Measurements from ENCODE around the gene NFKB2.
A peak's percentile ranks its signal among the peaks of the same experiment; 100 is the strongest.

Gene NFKB2

DNA sequence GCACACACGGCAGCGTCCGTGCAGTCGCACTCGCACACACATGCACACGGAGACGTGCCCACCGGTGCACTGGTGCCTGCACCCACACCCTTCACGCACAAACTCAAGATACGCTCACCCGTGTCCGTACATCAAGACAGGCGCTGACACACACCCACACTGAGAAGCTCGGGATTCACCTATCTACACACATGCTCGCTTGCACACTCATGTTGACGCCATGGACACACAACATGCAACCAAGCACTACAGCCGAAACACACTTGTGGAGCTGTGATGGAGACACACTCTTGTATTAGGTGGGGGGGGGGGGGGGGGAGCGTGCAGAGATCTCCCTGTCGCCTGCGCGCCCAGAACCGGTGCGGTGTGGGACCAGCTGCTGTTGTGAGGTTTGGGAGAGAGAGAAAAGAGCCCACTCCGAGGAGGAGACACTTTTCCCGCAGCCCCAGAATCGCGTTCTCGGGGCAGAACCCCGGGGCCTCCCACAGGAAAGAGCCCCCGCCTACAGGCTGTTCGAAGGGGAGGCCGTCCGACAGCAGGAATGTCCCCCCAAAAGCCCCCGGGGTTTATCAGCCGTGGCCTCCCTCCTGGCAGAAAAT lies 605 bp upstream of the NFKB2 start:
- peak; percentile 21 for DNase-seq

DNA sequence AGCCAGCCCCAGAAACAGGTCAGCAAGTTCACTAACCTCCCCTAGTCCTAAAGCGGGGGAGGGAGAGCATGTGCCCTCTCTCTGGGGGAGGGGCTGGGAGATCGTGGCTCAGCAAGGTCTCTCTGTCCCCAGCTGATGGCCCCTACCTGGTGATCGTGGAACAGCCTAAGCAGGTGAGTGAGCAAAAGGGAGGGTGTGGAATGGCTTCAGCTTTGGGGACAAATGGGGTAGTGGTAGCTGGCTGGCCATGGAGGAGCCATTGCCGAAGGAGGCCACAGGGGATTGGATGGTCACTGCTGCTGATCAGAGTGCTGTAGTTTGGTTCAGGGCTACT lies 779 bp downstream of the NFKB2 start:
- DNase-seq, result no peak

DNA sequence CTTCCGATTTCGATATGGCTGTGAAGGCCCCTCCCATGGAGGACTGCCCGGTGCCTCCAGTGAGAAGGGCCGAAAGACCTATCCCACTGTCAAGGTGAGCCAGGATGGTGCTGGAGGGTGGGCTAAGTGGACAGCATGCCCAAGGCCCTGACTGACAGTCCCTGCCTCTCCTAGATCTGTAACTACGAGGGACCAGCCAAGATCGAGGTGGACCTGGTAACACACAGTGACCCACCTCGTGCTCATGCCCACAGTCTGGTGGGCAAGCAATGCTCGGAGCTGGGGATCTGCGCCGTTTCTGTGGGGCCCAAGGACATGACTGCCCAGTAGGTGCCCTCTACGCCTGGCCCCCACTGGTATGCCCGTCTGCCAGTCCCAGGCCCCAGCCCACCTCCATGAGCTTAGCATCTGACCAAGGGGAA lies 1.2 kb downstream of the NFKB2 start:
- DNase-seq, result no peak

DNA sequence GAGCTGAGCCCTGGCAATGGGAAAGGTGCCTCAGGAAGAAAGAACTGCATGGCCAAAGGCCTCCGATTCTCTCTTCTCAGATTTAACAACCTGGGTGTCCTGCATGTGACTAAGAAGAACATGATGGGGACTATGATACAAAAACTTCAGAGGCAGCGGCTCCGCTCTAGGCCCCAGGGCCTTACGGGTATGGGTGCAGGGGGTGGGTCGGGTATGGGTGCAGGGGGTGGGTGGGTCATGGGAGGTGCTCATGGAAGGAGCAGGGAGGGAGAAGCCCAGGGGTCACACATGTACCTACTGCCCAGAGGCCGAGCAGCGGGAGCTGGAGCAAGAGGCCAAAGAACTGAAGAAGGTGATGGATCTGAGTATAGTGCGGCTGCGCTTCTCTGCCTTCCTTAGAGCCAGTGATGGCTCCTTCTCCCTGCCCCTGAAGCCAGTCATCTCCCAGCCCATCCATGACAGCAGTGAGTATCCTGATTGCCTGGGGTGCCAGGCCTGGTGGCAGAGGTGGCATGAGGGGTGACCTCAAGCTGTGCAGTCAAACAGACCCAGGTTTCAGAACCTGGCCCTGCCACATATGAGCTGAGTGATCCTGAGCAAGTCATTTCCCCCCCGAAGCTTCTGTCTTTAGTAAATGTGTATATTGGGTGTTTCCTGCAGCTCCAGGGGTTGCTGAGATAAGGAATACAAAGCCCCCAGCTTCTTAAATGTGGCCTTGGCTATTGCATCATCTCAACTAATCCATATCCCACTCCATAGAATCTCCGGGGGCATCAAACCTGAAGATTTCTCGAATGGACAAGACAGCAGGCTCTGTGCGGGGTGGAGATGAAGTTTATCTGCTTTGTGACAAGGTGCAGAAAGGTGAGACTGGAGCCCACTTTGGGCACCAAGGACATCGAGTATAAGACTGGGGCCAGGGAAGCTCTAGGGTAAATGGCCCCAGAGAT lies 2.0 kb downstream of the NFKB2 start:
- no peak for DNase-seq

DNA sequence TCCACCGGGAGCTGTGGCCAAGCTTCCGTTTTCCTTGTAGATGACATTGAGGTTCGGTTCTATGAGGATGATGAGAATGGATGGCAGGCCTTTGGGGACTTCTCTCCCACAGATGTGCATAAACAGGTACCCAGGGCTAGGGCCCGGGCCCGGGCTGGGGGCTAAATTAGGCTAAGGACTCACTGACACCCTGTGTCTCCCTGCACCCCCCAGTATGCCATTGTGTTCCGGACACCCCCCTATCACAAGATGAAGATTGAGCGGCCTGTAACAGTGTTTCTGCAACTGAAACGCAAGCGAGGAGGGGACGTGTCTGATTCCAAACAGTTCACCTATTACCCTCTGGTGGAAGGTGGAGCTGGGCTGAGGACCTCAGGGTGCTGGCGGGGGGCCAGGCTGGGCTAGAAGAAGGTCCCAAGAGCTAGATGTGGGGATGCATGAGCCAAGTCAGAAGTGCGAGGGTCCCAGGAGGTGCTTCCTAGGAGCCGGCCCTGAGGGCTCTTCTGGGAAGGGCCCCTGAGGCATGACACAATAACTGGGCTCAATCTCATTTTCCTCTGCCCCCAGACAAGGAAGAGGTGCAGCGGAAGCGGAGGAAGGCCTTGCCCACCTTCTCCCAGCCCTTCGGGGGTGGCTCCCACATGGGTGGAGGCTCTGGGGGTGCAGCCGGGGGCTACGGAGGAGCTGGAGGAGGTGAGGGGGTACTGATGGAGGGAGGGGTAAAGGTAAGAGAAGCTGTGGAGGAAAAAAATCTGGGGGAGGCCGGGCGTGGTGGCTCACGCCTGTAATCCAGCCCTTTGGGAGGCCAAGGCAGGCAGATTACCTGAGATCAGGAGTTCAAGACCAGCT lies 2.9 kb downstream of the NFKB2 start:
- DNase-seq, result no peak

DNA sequence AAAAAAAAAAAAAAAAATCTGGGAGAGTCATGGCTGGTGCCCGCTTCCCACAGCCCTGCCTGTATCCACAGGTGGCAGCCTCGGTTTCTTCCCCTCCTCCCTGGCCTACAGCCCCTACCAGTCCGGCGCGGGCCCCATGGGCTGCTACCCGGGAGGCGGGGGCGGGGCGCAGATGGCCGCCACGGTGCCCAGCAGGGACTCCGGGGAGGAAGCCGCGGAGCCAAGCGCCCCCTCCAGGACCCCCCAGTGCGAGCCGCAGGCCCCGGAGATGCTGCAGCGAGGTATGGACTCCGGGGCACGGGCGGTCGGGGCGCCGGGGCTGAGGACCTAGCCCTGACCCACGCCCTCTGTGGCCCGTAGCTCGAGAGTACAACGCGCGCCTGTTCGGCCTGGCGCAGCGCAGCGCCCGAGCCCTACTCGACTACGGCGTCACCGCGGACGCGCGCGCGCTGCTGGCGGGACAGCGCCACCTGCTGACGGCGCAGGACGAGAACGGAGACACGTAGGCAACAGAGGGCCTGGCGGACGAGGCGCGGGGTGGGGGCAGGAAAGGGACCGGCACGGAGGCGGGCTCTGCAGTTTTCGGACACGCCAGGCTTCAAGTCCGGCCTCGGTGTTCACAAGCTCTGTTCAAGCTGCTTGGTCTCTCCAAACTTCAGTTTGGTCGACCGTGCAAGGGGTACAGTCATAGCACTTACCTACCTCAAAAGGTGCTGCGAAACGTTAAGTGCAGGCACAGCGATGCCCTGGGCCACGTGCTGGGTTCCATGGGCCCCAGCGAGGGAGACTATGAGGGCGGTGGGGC lies 3.9 kb downstream of the NFKB2 start:
- DNase-seq, result peak; percentile 80

DNA sequence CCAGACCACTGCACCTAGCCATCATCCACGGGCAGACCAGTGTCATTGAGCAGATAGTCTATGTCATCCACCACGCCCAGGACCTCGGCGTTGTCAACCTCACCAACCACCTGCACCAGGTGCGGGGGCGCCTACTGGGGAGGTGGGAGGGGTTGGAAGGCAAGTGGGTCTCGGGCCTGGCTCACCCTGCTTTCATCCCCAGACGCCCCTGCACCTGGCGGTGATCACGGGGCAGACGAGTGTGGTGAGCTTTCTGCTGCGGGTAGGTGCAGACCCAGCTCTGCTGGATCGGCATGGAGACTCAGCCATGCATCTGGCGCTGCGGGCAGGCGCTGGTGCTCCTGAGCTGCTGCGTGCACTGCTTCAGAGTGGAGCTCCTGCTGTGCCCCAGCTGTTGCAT lies 4.6 kb downstream of the NFKB2 start:
- DNase-seq, result no peak

DNA sequence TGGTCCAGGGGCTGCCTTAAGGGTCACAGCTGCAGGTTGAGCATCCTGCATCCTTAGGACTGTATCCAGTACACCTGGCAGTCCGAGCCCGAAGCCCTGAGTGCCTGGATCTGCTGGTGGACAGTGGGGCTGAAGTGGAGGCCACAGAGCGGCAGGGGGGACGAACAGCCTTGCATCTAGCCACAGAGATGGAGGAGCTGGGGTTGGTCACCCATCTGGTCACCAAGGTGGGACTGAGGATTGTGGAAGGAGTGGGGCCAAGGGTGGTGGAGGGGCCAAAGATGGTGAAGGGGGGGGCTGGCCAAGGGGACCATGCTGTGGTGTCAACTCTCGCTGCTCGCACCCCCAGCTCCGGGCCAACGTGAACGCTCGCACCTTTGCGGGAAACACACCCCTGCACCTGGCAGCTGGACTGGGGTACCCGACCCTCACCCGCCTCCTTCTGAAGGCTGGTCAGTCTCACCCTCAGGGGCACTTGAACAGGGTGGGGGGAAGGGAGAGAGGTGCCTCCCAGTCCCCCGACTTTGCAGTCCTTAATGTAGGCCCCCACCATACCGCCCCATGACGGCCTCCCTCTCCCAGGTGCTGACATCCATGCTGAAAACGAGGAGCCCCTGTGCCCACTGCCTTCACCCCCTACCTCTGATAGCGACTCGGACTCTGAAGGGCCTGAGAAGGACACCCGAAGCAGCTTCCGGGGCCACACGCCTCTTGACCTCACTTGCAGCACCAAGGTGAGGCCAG lies 5.3 kb downstream of the NFKB2 start:
- DNase-seq, result no peak

DNA sequence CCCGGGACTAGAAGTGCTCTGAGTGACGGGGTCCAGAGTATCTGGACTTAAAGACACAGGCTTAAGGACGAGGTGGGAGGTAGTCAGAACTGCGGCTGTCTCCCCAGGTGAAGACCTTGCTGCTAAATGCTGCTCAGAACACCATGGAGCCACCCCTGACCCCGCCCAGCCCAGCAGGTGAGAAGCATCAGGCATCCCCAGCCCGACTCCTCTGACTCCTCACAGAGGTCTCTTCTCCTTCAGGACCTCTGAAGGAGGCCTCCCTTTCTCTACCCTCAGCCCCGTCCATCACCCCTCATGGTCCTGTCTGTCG lies 5.8 kb downstream of the NFKB2 start:
- no peak for DNase-seq

DNA sequence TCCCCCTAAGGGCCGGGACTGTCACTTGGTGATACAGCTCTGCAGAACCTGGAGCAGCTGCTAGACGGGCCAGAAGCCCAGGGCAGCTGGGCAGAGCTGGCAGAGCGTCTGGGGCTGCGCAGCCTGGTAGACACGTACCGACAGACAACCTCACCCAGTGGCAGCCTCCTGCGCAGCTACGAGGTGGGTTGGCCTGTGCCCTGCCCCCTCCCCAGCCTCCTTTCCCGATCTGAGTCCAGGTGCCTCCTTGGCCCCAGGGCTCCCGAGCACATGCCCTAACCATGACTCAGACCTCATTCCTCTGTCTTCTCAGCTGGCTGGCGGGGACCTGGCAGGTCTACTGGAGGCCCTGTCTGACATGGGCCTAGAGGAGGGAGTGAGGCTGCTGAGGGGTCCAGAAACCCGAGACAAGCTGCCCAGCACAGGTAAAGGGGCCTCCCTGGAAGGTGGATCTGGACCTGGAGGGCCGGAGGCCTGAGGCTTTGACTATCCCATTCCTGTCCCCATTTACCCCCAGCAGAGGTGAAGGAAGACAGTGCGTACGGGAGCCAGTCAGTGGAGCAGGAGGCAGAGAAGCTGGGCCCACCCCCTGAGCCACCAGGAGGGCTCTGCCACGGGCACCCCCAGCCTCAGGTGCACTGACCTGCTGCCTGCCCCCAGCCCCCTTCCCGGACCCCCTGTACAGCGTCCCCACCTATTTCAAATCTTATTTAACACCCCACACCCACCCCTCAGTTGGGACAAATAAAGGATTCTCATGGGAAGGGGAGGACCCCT lies 6.4 kb downstream of the NFKB2 start:
- DNase-seq, result peak; percentile 23

DNA sequence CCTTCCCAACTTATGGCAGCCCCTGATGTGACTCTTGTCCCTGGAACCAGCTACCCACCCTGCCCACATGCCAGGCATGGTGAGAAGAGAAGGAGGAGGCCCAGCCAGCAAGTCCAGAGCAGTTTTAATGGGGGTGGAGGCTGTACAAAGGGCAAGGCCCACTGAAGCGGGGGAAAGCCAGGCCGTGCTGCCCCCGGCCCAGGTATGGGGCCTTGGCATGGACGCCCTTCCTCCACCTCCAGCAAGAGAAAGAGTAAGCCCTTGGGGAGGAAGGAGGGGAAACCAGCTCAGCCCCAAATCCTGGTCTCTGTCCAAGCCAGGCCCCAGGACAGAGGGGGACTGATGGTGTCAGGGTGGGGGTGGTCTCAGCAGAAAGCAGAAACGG lies 7.0 kb downstream of the NFKB2 start:
- no peak for DNase-seq

DNA sequence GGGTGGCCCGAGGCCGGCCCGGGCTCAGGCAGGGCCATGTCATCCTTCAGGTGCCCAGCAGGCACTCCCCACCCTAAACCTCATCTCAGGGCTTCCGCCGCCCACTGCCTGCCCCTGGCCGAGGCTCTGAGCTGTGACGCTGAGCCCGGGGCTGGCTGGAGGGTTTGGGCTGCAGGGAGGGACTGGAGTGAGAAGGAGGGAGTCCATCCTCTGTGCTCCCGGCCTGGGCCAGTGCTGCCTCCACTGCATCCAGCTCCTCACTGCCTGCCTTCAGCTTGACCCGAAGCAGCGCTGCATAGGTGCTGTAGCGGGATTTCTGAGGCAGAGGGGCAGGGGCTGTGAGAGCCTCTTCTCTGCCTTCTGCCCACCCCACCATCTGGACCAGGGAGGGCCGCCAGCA lies 7.6 kb downstream of the NFKB2 start:
- no peak for DNase-seq

DNA sequence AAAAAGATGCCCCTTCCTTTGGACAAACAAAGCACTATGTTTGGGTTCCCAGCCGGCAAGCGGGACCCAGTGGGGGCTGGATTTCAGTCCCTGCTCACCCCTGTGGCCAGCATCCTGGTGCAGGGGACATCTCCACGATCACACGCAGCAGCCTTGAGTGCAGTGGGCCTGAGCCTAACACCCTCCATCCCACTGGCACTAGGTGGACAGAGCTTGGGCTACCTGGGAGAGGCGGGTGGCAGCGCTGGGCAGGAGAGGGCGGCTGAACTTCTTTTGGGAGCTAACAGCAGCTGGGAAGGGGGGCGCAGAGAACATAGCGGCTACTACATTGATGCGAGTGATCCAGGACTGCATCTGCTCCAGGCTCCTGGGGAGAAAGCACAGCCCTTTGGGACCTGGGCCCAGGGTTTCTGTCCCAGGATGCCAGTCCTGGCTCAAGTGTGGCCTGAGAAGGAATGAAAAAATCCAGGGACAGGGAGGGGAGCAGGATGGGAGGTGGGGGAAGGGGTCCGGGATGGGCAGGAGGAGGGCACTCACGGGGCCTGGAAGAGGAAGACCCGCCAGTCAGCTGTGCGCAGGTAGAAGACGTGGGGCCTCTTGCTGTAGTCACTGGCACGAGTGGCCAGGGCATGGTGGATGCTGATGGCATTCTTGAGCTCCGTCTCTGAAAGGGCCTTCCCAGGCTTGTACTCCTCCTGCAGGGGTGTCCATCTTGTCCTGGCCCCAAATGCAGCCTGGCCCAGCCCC lies 9.0 kb downstream of the NFKB2 start:
- no peak for DNase-seq

DNA sequence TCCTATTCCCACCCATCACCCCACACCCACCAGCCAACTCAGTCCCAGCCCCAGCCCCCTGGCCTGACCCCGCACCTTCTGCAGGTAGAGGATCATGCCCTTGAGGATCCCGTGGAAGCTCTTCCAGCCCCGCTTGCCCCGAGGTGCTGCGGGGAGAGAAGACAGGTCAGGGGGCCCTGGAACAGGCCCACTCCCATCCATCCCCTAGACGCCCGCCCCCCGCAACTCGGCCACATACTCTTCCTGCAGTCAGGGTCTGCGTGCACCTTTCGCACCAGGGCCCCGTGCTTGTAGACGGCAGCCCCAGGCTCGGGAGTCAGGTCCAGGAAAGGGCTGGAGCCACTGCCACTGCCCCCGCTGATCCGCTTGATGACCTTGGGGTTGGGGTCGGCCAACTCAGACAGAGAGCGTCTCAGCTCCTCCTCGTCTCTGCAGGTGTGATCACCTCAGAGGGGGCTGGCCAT lies 9.6 kb downstream of the NFKB2 start:
- DNase-seq, result no peak

DNA sequence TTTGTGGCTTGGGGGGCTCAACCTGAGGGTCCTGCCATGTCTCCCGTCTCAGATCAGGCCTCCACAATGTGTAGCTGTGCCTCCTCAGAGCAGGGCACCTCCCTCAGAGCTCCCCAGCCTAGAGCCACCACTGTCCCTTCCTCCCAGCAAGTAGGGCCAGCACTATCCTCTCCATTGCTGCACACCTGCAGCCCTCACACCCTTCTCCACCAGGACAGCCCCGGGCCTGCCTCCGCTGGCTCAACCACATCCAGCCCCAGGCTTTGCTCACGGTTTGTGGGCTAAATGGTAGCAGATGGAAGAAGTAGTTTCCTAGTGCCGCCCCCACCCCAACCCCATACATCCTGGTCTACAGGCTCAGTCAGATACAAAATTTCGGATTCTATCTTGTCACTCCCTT lies 10.1 kb downstream of the NFKB2 start:
- no peak for DNase-seq

DNA sequence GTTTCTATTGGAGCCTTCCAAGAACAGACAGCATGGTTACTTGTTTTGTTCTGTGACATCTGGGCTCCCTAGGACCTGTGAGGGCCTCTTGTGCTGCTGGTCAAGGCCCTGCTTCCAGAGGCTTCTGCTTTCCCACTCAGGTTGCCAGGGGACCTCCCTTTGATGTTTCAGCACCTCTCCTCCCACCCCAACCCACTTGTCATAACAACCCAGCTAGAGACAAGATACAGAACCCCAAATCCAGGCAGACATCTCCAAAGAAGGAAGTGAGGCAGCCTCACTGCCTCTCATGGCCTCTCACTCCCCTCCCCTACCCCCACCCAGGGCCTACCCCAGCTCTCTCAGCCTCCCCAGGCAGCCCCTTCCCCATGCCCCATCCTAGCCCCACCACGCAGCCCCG lies 11.3 kb downstream of the NFKB2 start:
- no peak for DNase-seq

DNA sequence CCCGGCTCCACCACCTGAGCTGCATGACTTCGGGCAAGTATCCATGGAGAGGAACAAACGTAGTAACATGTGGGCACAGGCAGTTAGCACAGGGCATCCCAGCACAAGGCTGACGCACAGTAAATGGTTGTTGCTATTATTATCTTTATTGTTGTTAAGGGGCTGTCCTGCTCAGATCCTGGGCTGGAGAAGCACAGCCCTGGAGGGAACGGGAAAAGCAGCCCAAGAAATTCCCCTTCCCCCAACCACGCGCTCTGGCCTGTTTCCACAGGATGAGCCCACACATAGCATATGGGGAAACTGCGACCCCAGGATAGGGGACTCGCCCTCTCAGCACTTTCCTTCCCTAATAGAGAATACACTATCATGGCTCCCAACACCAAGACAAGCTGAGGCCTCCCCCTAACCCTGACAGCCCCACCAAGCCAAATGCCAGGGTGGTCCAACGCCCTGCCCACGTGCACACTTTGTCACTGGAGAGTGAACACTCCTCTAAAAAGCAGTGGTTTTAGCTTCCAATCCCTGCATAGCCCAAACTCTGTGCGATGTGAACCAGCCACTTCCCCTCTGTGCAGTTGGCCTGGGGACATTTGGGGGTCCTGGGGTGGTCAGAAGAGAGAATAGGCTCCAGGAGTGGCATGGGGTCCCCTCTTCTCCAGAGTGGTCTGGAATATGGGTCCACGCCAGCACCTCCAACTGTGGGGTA lies 12.1 kb downstream of the NFKB2 start:
- DNase-seq, result no peak

DNA sequence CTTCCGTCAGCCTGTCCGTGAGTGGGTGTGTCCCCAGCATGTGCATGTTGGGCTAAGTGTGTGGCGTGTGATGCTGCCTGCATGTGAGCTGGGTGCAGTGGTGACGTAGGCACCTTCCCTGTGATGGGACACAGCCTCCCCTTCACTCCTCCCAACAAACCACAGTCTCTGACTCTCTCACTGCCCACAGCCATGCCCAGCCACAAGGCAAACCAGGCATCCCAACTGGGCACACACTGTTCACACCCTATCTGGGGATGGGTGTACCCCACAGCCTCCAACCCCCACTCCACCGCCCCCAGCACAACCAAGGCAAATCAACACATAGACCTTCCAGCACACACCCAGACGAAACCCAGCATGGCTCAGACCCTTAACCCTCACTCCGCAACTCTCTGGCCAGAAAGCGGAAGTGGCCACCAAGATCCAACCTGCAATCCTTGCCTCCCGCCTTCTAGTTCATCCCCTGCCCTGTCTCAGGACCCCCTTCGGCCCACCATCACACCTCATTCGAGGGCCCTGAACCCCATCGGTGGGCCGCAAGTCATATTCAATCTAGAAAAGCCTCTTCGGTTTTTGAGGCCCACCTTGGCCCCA lies 12.7 kb downstream of the NFKB2 start:
- no peak for DNase-seq
